Retinal pigment epithelial cell (primary cell): ENCODE data around the gene DYNC1LI1.

ENCODE experiments used
- DNase-seq: peaks from one replicate; pipeline ENCODE4 v3.0.0-alpha.2; 2010; ENCODE audit warnings: low read depth
- H3K4me3 ChIP-seq: 2 replicates; pipeline ENCODE4 v1.5.1; 2011; ENCODE audit warnings: mild to moderate bottlenecking, low read length, control low read depth, moderate library complexity
- TF ChIP-seq, protein P1 (sequence below): conservative IDR thresholded peaks from 2 replicates; pipeline ENCODE4 v1.5.1; 2011; ENCODE audit warnings: low read depth, low read length, control low read depth, inconsistent platforms

Gene DYNC1LI1

DNA sequence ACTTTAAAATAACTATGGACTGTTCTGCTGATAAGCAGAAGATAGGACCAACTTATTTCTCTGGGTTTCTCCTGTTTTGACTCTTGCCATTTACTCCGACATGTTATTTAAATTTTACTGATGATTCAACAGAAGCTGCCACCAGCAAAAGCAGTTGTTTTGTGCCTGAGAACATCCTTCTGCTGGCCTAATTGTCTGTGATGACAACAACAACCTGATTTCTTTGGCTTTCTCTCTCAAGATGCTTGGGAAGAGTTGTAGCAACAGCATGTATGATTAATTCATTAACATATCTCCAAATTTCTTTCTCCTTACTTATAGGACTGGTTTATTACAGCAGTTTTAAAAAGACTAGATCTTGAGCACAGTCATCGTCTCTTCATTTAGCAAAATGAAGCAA, 36.9 kb upstream of the DYNC1LI1 start:
- H3K4me3 ChIP-seq, result no peak overlapping the region
- DNase-seq, result no peak
- TF ChIP-seq, protein P1, sequence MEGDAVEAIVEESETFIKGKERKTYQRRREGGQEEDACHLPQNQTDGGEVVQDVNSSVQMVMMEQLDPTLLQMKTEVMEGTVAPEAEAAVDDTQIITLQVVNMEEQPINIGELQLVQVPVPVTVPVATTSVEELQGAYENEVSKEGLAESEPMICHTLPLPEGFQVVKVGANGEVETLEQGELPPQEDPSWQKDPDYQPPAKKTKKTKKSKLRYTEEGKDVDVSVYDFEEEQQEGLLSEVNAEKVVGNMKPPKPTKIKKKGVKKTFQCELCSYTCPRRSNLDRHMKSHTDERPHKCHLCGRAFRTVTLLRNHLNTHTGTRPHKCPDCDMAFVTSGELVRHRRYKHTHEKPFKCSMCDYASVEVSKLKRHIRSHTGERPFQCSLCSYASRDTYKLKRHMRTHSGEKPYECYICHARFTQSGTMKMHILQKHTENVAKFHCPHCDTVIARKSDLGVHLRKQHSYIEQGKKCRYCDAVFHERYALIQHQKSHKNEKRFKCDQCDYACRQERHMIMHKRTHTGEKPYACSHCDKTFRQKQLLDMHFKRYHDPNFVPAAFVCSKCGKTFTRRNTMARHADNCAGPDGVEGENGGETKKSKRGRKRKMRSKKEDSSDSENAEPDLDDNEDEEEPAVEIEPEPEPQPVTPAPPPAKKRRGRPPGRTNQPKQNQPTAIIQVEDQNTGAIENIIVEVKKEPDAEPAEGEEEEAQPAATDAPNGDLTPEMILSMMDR, result no peak

DNA sequence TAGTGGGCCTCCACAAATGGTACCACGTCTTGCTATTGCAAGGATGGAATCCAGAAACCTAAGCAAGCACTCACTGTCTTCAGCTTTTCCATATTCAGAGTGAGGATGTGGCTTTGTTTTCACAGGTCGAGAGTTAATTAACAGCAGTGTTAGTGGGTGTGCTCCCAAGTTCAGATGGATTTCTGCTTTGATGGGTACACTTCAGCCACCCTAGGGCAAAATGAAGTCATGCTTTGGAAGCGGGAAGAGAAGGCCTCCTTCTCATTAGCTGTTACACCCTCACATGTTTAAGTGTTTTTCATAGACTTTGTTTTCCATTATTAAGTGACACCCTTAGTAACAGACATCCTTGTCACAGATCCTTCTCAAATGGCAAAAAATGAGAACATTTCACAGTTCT, 36.3 kb upstream of the DYNC1LI1 start:
- no peak for DNase-seq
- no peak overlapping the region for H3K4me3 ChIP-seq
- TF ChIP-seq, protein P1, result no peak

DNA sequence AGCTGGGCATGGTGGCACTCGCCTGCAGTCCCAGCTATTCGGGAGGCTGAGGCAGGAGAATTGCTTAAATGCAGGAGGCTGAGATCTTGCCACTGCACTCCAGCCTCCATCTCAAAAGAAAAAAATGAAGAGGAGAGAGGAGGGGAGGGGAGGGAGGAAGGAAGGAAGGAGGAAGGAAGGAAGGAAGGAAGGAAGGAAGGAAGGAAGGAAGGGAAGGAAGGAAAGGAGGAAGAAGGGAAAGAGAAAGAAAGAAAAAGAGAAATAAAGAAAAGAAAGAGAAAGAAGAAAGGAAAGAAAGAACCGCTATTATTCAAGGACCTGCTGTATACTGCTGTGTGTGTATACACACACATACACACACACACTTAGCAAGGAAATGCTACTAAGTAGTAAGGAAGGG, 35.6 kb upstream of the DYNC1LI1 start:
- no peak for DNase-seq
- TF ChIP-seq, protein P1, result no peak
- H3K4me3 ChIP-seq, result no peak overlapping the region

GRCh38 chr3:32603064-32603463, 32.4 kb upstream of the DYNC1LI1 start:
- H3K4me3 ChIP-seq, result no peak overlapping the region
- TF ChIP-seq, protein P1, result no peak
- DNase-seq, result no peak

GRCh38 chr3:32602206-32602605, 31.5 kb upstream of the DYNC1LI1 start:
- DNase-seq, result no peak
- TF ChIP-seq, protein P1, result no peak
- no peak overlapping the region for H3K4me3 ChIP-seq

DNA sequence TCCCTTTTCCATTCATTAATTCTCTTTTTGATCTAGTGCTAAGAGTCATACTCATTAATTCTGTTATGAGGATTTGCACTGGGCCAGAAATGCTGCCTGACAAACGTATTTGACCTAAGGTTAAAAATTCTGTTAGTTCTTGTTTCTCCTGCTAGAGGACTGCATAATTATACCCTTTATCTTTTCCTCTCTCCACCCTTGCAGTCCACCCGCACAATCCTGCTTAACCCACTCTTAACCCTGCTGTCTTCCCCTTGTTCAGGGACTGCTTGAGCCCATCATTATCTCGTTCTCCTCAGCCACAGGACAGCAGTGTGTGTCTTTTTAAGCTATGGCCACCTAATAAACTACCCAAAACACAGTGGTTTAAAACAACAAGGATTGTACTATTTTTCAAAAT, 31.1 kb upstream of the DYNC1LI1 start:
- TF ChIP-seq, protein P1, result no peak
- H3K4me3 ChIP-seq, result no peak overlapping the region
- DNase-seq, result no peak

- no peak overlapping the region for H3K4me3 ChIP-seq
- TF ChIP-seq, protein P1, result no peak
- DNase-seq, result no peak
These were observed 27.0 kb upstream of the DYNC1LI1 start for GRCh38 chr3:32597656-32598055.
